Inflammatory macrophage treated with lipopolysaccharide for 4 hours (primary cell): Measurements from ENCODE around the gene ACVR2B.

Experiments
- DNase-seq: peaks from one replicate; pipeline ENCODE4 v3.0.0-alpha.2; 2020

The ACVR2B gene

GRCh38 chr3:38533285-38533976 lies 79.7 kb downstream of the ACVR2B start:
- DNase-seq, result no peak

GRCh38 chr3:38534180-38534579 lies 80.5 kb downstream of the ACVR2B start:
- no peak for DNase-seq

- no peak for DNase-seq
These were observed 80.9 kb downstream of the ACVR2B start for GRCh38 chr3:38534604-38535003.

GRCh38 chr3:38536671-38537070 lies 83.0 kb downstream of the ACVR2B start:
- no peak for DNase-seq

GRCh38 chr3:38538773-38539353 lies 85.2 kb downstream of the ACVR2B start:
- DNase-seq, result no peak

GRCh38 chr3:38541806-38542205 lies 88.1 kb downstream of the ACVR2B start:
- DNase-seq, result no peak
